Heart left ventricle (tissue), 13 donors: ENCODE data around the gene KRTAP10-1.

Source experiments
- CTCF ChIP-seq, 12 donors: fragments of 200-600 bp; sonication (generic) in 4 of 12; IDR thresholded peaks; one replicate each; pipeline versions ENCODE4 v1.5.0 to v1.8.0; 2018 to 2022; ENCODE audit warnings: antibody characterized with exemption in 12 of 12, mild to moderate bottlenecking in 5 of 12
- POLR2A ChIP-seq, 2 donors: fragments of 450-650 bp; IDR thresholded peaks; one replicate each; pipeline ENCODE4 v1.6.1; 2017; ENCODE audit warnings: antibody characterized with exemption in 2 of 2, mild to moderate bottlenecking in 2 of 2, moderate library complexity in 2 of 2
- donor health status: ischemic (EF 13 %, LVEDD 7.1; RV severe dilation, severe dysfunction).
- donor health status: DM: no; HTN: yes; CAD: no.
- donor health status: DM: no; HTN: no; CAD: no.
- donor health status: ischemic (EF 25% LVEDD 6.9; RV normal size, moderate dysfunction).
- donor health status: ischemic (EF 25% LVEDD 5.7; RV mildly dilated, moderate dysfunction).
- donor health status: ischemic (EF 35%, LVEDD 5.7; RV mildly dilated, moderate dysfunction).
- donor health status: nonischemic (EF 11% LVEDD 7.7; RV severe dilation, severe dysfunction).
- donor health status: DM: yes; HTN: yes; CAD: no.
- donor health status: PGD.
- donor health status: ischemic (EF 29% LVEDD 5.4; RV normal size, mild dysfunction).
- donor health status: nonischemic (EF 23%, LVEDD 6.1; RV moderate dilation, normal function).

- TF ChIP-seq CTCF (IDR thresholded peaks at IDR 0.05) (no peak), POLR2A (IDR thresholded peaks at IDR 0.05) (no peak)
These were observed 24.1 kb upstream of the KRTAP10-1 start for GRCh38 chr21:44564099-44564498.
